GOT3 (cell line): ENCODE measurements around the gene ACVR2A.

Experiments
- DNase-seq: peaks from one replicate; lab custom pipeline; 2025; ENCODE audit warnings: mixed read lengths; lab: John Stamatoyannopoulos, UW

The ACVR2A gene

GRCh38 chr2:147924647-147925046 lies 79.8 kb downstream of the ACVR2A start:
- no peak for DNase-seq

GRCh38 chr2:147925886-147926285 lies 81.1 kb downstream of the ACVR2A start:
- no peak for DNase-seq

- DNase-seq = no peak
Measured at GRCh38 chr2:147927053-147927588, 82.3 kb downstream of the ACVR2A start.

DNA sequence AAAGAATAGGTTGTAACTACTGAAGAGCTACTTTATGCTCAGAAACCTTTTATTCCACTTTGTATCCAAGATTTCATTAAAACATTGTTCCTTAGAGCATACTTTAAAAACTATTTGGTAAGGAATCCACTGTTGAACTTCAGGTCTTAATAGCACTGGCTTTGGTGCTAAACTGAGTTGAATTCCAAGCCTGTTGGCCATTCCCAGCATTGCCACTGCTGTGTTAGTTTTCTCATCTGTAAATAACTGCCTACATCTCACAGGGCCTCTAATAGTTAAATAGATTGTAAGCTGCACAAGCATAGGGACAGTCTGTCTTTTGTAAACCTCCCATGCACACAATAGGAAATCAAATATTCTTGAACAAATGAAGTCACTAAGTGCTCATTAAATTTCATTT lies 89.1 kb downstream of the ACVR2A start:
- no peak for DNase-seq

DNA sequence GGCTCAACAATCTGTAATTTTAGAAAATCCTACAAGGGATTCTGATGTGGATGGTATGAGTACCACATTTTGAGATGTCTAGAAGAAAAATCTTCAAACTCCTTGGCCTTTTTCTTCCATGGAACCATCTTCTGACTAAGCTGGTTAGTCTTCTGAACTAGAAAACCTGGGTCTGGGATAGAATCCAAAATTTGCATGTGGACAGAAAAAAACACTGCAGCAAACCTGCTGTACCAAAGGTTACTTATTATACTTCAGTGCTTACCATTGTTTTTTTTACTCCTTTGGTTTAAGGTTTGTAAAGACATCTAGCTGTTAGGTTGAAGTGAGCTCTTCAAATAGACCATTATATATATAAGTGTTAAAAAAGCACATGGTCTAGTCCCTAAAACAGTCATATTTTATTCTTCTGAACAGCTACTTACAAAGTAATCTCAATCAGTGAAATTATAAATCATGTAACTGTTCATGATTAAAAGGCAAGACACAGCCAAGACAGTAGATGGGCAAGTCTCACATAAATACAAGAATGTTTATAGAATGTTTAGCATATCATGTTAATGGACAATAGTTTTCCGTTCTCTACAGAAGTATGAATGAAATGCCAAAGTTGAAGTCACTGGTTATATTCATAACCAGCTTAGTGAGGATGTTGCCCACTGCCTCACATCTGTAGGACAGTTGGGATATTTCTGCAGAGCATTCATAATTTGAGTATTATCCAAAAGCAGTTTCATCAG lies 90.2 kb downstream of the ACVR2A start:
- DNase-seq = no peak

GRCh38 chr2:147937744-147938349 lies 93.0 kb downstream of the ACVR2A start:
- no peak for DNase-seq

GRCh38 chr2:147939313-147939712 lies 94.5 kb downstream of the ACVR2A start:
- no peak for DNase-seq

GRCh38 chr2:147945660-147946059 lies 100.8 kb downstream of the ACVR2A start:
- no peak for DNase-seq

DNA sequence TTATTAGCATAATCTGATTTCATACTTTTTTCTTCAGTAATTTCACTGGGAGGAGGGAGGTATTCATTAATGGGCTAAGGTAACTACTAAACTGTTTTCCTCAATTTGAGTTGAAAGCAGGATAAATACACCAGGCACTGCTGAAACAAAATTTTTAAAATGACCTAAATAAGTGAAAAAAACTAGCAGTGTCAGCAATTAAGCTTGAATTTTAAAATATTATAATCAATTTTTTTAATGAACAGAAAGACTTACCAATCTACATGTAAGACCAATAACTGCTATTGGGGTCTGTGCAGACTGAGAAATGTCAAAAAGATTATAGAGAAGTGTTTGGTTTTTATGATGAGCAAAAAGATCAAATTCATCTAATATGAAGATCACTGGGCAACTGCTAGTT lies 107.3 kb downstream of the ACVR2A start:
- no peak for DNase-seq

DNA sequence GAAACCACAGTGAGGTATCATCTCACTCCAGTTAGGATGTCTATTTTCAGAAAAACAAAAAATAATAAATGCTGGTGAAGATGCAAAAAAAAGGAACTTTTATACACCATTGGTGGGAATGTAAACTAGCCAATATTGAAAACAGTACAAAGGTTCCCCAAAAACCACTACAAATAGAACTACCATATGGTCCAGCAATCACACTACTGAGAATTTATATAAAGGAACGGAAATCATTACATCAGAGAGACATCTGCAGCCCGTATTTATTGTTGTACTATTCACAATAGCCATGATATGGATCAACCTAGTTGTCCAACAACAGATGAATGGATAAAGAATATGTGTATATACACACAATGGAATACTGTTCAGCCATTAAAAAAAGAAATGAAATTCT lies 123.7 kb downstream of the ACVR2A start:
- DNase-seq = no peak

DNA sequence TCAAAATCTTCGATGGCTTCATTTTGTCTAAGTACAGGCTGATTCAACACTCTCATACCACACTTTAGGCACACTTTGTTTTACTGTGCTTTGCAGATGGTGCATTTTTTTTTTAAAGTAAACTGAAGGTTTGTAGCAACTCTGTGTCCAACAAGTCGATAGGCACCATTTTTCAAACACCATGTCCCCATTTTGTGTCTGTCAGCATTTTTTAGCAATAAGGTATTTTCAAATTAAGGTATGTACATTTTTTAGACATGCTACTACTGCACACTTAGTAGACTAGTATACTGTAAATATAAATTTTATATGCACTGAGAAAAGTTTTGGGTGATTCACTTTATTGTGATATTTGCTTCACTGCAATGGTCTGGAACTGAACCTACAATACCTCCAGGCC lies 131.3 kb downstream of the ACVR2A start:
- DNase-seq = no peak

- no peak for DNase-seq
Measured at GRCh38 chr2:147977679-147978078, 132.8 kb downstream of the ACVR2A start.
